Thymus (tissue), 11 donors: ENCODE results near the gene GOLGA6L2. TPM values are rescaled to one million over a fixed set of nuclear protein-coding genes. Genes with fewer than 3 reads are reported as not detected.
"Not testable (repeated sequence)": the region's sequence is repeated elsewhere in the genome, so short reads cannot be mapped to it uniquely, and the experiment has no call there.

Experiments used
- DNase-seq, 9 donors: peaks; one replicate each; pipeline ENCODE4 v3.0.0-alpha.2; 2013; ENCODE audit warnings: low spot score in 9 of 9, low read depth in 6 of 9, missing footprints in 1 of 9
- H3K27ac ChIP-seq, 2 donors: one replicate each; pipeline ENCODE4 v1.5.1; 2013; ENCODE audit warnings: control low read depth in 1 of 2, low read depth in 1 of 2, low read length in 1 of 2, mild to moderate bottlenecking in 1 of 2, moderate library complexity in 1 of 2
- H3K27me3 ChIP-seq, 2 donors: one replicate each; pipeline ENCODE4 v1.5.1; 2013; ENCODE audit warnings: low read length in 1 of 2; ENCODE audit not compliant: control insufficient read depth in 2 of 2, insufficient read depth in 1 of 2
- H3K36me3 ChIP-seq, 2 donors: one replicate each; pipeline ENCODE4 v1.5.1; 2013; ENCODE audit warnings: low read length in 1 of 2, mild to moderate bottlenecking in 1 of 2, moderate library complexity in 1 of 2; ENCODE audit not compliant: control insufficient read depth in 2 of 2, insufficient read depth in 2 of 2
- H3K4me1 ChIP-seq, 2 donors: one replicate each; pipeline ENCODE4 v1.5.1; 2013; ENCODE audit warnings: low read length in 2 of 2; ENCODE audit not compliant: control insufficient read depth in 2 of 2, insufficient read depth in 2 of 2
- H3K4me3 ChIP-seq, 2 donors: one replicate each; pipeline ENCODE4 v1.5.1; 2013; ENCODE audit warnings: low read length in 2 of 2, control low read depth in 1 of 2, mild to moderate bottlenecking in 1 of 2
- H3K9me3 ChIP-seq, 2 donors: one replicate each; pipeline ENCODE4 v1.5.1; 2013; ENCODE audit warnings: low read length in 1 of 2, mild to moderate bottlenecking in 1 of 2; ENCODE audit not compliant: control insufficient read depth in 2 of 2, insufficient read depth in 1 of 2
- WGBS: extraction: QIAGEN DNeasy Blood & Tissue Kit; methylation state at CpG from one replicate; pipeline ENCODE4 v1.1.7; 2013; 5-methylcytosine and 5-hydroxymethylcytosine counted together
- polyA plus RNA-seq: library from polyadenylated mRNA; stranded (reverse); fragments of 200-250 nt; gene quantifications from one replicate; pipeline ENCODE4 v1.2.3, GENCODE V29; 2013
- total RNA-seq: library from RNA; stranded (reverse); fragments of 120-200 nt; gene quantifications from one replicate; pipeline ENCODE4 v1.2.4, GENCODE V29; 2013
- donor health status: healthy.

The GOLGA6L2 gene
- total and polyA plus RNA-seq, 2 donors: 0.09 TPM; not detected in 1

DNA sequence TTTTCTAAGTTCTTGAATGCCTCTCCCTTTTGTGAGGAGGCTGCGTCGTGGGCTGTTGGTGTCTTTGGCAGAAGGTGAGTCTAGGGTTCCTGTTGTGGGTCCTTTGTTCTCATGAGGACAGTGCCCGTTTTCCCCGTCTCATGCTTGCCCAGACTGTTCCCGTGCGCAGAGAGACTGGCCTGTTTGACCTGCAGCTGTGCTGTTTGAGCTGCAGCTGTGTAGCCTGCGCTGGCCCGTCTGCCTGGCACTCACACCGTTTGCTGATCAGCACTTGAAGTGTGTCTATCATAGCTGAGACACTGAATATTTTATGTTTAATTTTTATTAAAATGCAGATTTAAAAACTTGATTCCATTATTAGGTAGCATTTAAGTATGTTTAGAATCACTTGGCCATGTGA is 9.9 kb downstream of the GOLGA6L2 start:
- Histone ChIP-seq H3K27ac (no peak overlapping the region), H3K4me3 (no peak overlapping the region), H3K27me3 (no peaks in the 10 kb centered on the region), H3K9me3 (no peaks in the 10 kb centered on the region), H3K36me3 (no peaks in the 10 kb centered on the region), H3K4me1 (no peaks in the 10 kb centered on the region)
- no peak for DNase-seq
- WGBS: 87% methylated on average over 9 of the region's 9 CpGs

GRCh38 chr15:23436421-23436820 is 10.6 kb downstream of the GOLGA6L2 start:
- H3K4me1 ChIP-seq: no peaks in the 10 kb centered on the region
- WGBS: 89% methylated on average over 12 of the region's 12 CpGs
- no peaks in the 10 kb centered on the region for H3K27me3 ChIP-seq
- DNase-seq: no peak
- no peaks in the 10 kb centered on the region for H3K9me3 ChIP-seq
- no peaks in the 10 kb centered on the region for H3K36me3 ChIP-seq
- H3K27ac ChIP-seq: no peak overlapping the region
- H3K4me3 ChIP-seq: no peak overlapping the region

DNA sequence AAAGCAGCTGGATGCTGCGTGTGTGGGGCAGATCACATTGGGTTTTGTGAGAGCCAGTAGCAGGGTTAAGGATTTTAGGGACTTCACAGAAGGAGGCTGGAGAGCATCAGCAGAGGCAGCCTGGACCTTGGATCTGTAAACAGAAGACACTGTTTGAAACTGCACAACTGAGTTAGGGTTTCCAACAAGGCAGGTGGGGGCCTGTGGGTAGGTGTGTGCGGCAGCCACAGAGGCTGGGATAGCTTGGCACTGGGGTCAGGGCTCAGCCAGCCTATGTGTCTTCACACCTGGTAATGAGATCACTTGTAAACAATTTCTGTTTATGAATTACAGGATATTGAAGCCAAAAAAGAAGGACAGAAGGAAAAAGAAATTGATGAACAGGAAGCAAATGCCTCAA is 12.3 kb downstream of the GOLGA6L2 start:
- H3K4me1 ChIP-seq, H3K27ac ChIP-seq, H3K36me3 ChIP-seq, H3K27me3 ChIP-seq, H3K4me3 ChIP-seq, H3K9me3 ChIP-seq, DNase-seq: not testable (repeated sequence)
- WGBS: 94% methylated on average over 2 of the region's 2 CpGs

DNA sequence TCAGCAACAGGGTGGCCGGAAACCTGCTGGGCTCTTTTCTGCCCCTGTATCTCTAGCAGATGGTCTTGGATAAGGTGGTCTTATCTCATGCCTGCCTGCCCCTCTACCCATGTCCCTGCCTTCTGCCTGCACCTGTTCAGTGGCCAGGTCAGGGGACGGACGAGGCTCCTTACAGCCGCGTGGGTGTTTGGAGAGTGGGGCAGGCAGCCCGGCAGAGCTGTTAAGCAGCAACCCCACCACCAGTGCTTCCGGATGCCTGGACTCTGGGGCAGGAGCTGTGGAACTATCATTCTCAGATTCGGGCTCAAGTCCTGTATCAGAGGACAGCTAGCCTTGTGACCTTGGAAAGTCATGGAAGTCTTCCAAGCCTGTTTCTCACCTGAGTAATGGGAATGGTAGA is 21.7 kb downstream of the GOLGA6L2 start:
- not testable (repeated sequence) for DNase-seq
- 96% methylated on average over 8 of the region's 8 CpGs for WGBS

DNA sequence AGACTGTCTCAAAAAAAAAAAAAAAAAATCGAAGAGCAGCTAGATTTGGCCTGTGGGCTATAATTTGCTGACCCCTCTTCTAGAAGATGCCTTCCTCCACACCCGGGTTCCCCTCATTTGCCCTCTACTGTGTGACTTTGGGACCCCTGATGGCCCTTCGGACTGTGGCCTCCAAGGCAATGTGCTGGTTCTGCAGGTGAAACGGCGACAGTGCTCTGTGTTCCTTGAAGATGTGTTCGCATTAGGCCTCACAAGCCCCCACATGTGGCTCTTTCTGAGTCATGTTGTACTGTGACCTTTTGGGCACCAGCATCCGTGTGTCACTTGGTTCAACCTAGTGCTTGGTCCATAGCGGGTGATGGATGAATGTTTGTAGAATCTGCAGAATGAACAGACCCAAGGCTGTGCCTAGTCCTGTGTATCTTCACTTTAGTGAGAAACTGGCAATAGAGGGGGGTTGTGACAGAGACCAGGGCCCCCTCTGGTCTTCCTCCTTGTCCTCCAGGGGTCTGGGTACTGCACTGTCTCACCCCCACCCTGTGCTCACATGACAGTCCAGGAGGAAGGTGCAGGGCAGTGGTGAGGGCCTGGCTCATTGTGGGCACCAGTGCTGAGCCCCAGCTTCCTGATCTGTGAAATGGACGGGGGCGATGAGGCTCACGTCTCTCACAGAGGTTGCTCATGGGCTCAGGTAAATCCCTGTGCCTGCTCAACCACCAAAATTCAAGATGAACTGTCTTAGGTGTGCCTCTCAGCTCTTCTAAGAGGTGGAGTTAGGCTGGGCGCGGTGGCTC is 22.7 kb downstream of the GOLGA6L2 start:
- Histone ChIP-seq H3K27me3 (no peaks in the 10 kb centered on the region), H3K9me3 (no peaks in the 10 kb centered on the region), H3K4me1 (no peaks in the 10 kb centered on the region), H3K4me3 (no peak overlapping the region), H3K36me3 (no peaks in the 10 kb centered on the region), H3K27ac (no peak overlapping the region)
- DNase-seq: no peak
- WGBS: 95% methylated on average over 13 of the region's 13 CpGs

More for the DNA sequence above, 21.7 kb downstream of the GOLGA6L2 start:
- not testable (repeated sequence) for H3K27ac ChIP-seq, H3K27me3 ChIP-seq, H3K4me1 ChIP-seq, H3K36me3 ChIP-seq, H3K9me3 ChIP-seq, H3K4me3 ChIP-seq

GRCh38 chr15:23422946-23423708 is 23.9 kb downstream of the GOLGA6L2 start:
- WGBS: 90% methylated on average over 8 of the region's 8 CpGs
- no peak for DNase-seq

DNA sequence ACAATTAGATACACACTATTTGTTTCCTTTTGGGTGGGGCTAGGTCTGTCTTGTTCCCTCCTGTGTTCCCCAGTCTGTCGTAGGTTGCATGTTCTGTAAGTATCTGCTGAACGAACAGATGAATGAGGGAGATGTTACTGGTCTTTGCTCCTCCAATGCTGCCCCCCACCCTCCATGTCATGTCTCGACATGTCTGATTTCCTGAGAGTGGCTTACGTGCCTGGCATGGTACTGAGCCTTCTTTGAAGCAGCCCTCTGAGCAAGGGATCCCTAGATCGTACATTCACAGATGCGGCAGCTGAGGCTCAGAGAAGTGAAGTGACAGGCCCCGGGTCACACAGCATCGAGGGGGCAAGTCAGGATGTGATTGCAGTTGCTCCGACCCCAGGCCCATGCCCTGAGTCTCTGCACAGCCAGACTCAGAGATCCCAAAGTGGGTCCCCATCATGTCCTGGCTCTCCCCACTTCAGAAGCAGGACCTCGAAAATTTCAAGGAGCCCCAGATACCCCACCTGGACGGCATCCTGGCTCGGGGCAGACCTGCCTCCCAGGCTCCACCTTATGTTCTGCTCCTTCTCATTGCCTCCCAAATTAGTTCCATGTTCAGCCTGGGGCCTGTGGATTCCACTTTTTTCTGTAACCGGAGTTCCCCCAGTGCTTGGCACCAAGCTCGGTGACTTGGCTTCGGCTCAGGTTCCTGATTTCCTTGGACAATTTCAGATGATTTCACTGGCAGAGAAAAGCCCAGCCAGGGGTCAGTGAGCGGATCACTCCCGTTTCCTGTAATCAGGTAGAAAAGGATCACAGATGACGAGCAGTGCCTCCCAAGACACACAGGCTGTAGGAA is 24.7 kb downstream of the GOLGA6L2 start:
- Histone ChIP-seq H3K27me3 (no peaks in the 10 kb centered on the region), H3K4me3 (no peak overlapping the region), H3K27ac (no peak overlapping the region), H3K36me3 (no peaks in the 10 kb centered on the region), H3K4me1 (no peaks in the 10 kb centered on the region), H3K9me3 (no peaks in the 10 kb centered on the region)
- 93% methylated on average over 18 of the region's 18 CpGs for whole genome bisulfite sequencing
- no peak for DNase-seq

More at GRCh38 chr15:23422946-23423708, 23.9 kb downstream of the GOLGA6L2 start:
- no peak overlapping the region for H3K27ac ChIP-seq
- H3K9me3 ChIP-seq: no peaks in the 10 kb centered on the region
- no peaks in the 10 kb centered on the region for H3K36me3 ChIP-seq
- H3K4me1 ChIP-seq: no peaks in the 10 kb centered on the region
- H3K27me3 ChIP-seq: no peaks in the 10 kb centered on the region
- no peak overlapping the region for H3K4me3 ChIP-seq

- H3K9me3 ChIP-seq: no peaks in the 10 kb centered on the region
- 78% methylated on average over 16 of the region's 16 CpGs for WGBS
- no peak for DNase-seq
- no peak overlapping the region for H3K27ac ChIP-seq
- no peaks in the 10 kb centered on the region for H3K4me1 ChIP-seq
- no peaks in the 10 kb centered on the region for H3K36me3 ChIP-seq
- H3K4me3 ChIP-seq: no peak overlapping the region
- H3K27me3 ChIP-seq: no peaks in the 10 kb centered on the region
Observed at GRCh38 chr15:23420806-23421575, 26.1 kb downstream of the GOLGA6L2 start.
